AG10803 (cell line): ENCODE measurements around the gene TNIP2.
"Not testable (repeated sequence)": the region's sequence is repeated elsewhere in the genome, so short reads cannot be mapped to it uniquely, and the experiment has no call there.

ENCODE experiments used
- DNase-seq: peaks from one replicate; pipeline ENCODE4 v3.0.0; 2010; ENCODE audit warnings: low read depth
- H3K4me3 ChIP-seq: 2 replicates; pipeline ENCODE4 v1.5.1; 2011; ENCODE audit warnings: mild to moderate bottlenecking, low read length, control low read depth
- TF ChIP-seq, protein P1 (sequence below): conservative IDR thresholded peaks from 2 replicates; pipeline ENCODE4 v1.5.1; 2011; ENCODE audit warnings: mild to moderate bottlenecking, low read length, control low read depth, inconsistent platforms

Gene TNIP2

DNA sequence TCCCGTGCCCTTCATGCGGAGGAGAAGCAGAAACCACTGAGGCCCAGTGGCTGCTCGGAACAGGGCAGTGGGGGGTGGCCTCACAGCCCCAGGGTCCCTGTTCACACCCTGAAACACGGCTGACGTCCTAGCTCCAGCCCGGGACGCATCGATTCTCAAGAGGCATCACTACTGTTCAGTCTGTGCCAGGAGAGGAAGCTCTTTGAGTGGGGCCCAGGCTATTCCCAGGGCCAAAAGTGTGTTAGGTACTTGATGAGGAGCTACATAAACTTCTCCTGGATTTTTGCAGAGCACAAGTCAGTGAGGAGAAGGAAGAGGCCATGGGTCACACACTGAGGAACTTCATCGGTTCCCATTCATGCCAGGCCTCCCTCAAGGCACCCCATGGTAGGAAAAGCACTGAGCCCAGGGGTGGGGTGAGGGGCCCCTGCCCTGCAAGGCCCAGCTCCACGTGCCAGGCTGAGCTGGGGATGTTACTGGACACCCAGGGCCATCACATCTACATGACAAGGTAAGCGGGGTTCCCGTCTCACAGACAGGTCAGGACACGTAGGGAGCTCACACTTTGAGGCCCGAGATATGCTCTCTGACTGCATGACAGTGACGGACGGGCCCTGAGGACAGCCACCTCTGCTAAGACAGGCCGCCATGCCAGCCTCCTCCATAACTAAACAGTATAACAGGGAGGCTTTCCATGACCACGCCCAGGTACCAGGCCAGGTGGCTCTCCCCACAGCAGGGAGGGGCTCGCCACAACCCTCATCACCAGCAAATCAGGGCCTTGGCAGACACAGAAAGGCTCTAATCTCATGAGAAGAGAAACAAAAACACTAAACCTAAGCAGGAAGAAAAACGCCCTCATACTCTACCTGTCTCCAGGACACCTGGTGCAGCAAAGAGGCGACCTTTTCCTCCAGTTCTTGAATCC, 12.4 kb downstream of the TNIP2 start:
- no peak overlapping the region for H3K4me3 ChIP-seq
- no peak for DNase-seq
- TF ChIP-seq, protein P1, sequence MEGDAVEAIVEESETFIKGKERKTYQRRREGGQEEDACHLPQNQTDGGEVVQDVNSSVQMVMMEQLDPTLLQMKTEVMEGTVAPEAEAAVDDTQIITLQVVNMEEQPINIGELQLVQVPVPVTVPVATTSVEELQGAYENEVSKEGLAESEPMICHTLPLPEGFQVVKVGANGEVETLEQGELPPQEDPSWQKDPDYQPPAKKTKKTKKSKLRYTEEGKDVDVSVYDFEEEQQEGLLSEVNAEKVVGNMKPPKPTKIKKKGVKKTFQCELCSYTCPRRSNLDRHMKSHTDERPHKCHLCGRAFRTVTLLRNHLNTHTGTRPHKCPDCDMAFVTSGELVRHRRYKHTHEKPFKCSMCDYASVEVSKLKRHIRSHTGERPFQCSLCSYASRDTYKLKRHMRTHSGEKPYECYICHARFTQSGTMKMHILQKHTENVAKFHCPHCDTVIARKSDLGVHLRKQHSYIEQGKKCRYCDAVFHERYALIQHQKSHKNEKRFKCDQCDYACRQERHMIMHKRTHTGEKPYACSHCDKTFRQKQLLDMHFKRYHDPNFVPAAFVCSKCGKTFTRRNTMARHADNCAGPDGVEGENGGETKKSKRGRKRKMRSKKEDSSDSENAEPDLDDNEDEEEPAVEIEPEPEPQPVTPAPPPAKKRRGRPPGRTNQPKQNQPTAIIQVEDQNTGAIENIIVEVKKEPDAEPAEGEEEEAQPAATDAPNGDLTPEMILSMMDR, result no peak

DNA sequence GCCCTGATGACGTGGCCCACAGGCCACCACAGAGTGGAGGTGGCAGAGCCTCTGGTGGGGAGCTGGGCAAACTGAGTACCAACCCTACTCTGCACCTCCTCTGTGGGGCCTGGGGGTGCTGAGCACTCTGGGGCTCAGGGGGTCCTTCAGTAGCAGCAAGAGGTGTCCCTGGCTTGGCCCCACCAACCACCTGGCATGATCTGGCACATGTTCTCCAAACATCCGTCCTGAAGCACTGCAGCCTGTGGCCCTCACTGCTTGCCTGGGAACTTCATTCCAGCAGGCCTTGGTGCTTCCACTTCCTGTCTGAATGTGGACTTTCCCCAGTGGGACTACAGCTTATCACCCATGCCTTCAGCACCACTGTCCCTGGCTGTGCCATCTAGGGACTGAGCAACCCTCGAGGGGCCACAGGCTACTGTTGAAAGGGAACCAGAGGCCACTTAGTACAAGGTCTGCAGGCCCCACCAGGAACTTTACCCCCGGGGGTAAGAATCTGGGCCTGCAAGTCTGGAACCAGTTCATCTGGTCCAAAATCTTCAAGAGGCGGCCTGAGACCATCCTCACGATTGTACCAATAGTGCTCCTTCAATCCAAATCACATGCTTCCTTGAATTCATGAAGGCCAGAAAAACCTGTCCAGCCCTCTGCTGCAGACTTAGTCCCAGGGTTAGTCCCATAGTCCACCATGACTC, 13.2 kb downstream of the TNIP2 start:
- TF ChIP-seq, protein P1, result no peak
- no peak for DNase-seq
- no peak overlapping the region for H3K4me3 ChIP-seq

DNA sequence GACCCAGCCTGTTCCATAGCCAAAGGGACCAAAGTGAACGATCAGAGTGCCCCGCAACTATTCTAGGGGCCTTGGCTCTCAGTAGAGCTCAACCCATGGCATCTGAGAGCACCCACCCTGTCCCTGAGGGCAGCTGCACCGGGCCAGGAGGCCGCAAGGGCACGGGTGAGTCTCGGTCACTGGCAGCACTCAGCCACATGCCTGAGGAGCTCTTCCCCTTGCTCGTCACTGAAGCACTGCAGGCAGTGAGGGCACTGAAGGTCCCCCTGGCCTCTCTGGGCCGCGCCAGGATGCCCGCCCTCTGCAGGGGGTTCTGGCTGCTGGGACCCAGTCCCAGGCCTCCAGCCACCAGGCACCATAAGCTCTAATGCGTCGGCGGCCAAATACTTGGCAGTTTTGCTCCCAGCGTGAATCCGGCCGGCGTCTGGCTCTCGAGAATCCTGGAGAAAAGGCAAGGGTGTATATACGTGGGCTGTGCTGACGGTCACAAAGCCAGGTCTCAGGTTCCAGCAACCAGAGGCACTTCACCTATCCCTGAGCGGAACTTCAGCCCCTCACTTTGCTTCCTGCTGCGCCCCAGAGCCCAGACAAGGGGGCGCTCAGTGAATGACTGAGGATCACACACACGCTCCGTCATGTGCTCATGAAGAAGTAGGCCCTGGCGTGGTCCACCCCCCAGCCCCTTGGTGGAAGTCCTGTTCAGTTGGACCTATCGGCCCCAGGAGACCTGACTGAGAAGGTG, 13.9 kb downstream of the TNIP2 start:
- DNase-seq, result no peak
- no peak overlapping the region for H3K4me3 ChIP-seq

DNA sequence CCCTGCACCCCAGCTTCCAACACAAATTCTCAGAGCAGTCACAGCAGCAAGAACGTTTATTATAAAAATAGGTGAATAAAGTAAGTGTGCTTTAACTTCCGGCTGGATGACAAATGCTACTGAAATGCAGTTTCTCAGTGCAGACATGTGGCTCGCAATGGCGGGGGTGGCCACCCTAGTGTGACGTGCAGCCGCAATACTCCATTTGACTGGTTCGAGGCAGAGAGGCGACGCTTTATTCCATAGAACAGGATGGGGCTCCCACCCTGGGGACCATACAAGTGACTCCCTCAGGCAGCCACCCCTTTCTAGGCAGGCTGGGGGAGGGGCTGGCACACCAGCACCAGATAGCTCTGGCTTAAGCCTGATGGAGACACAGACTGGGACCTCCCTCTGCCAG, 14.5 kb downstream of the TNIP2 start:
- no peak overlapping the region for H3K4me3 ChIP-seq
- peak; percentile 19 for DNase-seq
- TF ChIP-seq, protein P1, result no peak

More for the DNA sequence above, 13.9 kb downstream of the TNIP2 start:
- TF ChIP-seq, protein P1, result no peak

DNA sequence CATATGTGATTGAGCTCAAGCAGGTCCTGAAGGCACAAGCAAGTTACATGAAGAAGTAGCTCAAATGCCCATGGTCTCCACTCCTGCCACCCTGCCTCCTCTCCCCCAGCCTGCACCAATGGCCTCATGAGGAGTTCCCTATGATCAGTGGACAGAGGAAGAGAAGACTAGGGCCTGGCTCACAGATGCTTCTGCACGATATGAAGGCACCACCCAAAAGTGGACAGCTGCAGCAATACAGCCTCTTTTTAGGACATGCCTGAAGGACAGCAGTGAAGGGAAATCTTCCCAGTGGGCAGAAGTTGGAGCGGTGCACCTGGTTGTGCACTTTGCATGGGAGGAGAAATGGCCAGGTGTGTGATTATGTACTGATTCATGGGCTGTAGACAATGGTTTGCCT, 17.8 kb downstream of the TNIP2 start:
- H3K4me3 ChIP-seq, DNase-seq: not testable (repeated sequence)

DNA sequence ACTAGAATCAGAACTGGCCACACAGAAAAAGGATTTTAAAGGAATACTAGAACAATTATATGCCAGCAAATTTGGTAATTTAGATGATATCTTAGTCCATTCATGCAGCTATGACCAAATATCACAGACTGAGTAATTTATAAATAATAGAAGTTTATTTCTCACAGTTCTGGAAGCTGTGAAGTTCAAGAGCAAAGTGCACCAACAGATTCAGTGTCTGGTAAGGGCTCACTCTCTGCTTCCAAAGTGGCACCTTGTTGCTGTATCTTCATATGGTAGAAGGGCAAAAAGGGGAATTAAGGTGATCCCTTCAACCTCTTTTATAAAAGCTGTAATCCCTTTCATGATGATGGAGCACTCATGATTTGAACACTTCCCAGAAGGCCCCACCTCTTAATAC, 20.3 kb downstream of the TNIP2 start:
- TF ChIP-seq, protein P1, result no peak
- H3K4me3 ChIP-seq, result no peak overlapping the region
- DNase-seq, result no peak

DNA sequence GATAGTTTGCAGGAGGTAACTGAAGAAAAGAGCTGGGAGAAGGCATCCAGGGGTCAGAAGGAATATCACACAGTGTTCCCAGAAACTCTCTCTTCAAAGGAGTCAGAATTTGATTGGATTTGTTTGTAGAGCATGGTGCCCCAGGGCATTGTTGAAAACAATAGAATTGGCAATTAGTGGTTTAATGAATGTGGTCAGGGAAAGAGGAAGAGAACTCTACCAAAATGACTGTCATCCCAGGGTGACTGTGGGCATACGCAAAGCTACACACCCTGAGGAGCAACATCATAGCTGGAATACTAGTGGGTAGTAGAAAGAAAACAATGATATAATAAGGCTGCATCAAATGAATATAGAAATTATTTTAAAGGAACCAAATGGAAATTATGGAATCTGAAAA, 21.5 kb downstream of the TNIP2 start:
- TF ChIP-seq, protein P1, result no peak
- no peak for DNase-seq

More for the DNA sequence above, 21.5 kb downstream of the TNIP2 start:
- H3K4me3 ChIP-seq, result no peak overlapping the region
